ENCODE results near the gene PRPH. TPM values are rescaled to one million over a fixed set of nuclear protein-coding genes. Genes with fewer than 3 reads are reported as not detected.

PRPH gene
- total RNA-seq, 4 donors from 2014 or later, result 3.0 to 16.2 (median 5.8) TPM

DNA sequence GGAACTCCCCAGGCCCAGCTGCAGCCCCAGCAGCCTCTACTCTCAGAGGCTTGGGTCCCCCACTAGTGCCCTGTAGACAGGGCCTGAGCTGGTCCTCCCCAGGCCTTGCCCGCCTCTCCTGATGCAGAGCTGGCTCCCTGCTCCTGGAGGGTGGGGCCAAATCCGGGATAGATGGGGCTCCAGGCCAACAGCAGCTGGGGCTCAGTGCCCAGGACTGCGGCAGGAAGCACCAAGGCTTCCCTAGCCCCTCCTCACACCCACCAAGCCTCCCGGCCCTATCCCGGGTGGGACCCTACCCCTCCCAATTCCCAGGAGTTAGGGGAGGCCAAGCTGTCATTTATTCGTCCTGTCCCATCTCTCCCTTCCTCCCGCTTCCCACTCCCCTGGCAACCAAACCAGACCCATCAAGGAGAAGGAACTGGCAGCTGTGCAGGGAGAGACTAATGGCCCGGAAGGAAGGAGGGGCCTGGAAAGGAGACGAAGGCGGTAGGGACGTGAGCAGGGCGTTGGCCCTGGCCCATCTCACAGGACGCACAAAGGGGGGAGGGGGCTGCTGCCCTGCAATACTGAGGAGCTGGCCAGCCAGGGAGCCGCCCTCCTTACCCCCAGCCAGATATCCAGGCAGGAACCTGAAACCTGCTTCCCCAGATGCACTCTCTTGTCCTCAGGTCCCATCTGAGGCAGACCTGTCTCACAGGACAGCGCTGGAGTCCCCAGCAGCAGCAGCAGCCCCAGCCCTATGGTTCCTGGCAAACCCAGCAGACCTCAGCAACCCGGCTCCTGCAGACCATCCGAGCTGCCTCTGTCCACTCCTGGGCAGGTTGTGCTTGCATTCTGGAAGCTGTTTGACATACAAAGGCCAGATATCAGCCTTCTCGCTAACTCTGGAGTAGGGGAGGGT is 1.6 kb upstream of the PRPH start:
- Histone ChIP-seq H3K36me3 (no peaks in the 10 kb centered on the region), H3K27me3 (peaks cover 54% of the 10 kb centered on the region), H3K4me3 (peak overlapping the region in 1 of 2 donors; percentile 20), H3K27ac (peak overlapping the region in 2 of 4 donors; percentile 14 to 28), H3K4me1 (peaks cover 0 to 45% (median 23%) of the 10 kb centered on the region in 3 donors), H3K9me3 (no peaks in the 10 kb centered on the region)
- 29 to 41% methylated on average over 5 to 8 of the region's 18 CpGs for WGBS, 2 donors (ENCODE audit: low coverage in 1 of 2)
- TF ChIP-seq, protein P1, sequence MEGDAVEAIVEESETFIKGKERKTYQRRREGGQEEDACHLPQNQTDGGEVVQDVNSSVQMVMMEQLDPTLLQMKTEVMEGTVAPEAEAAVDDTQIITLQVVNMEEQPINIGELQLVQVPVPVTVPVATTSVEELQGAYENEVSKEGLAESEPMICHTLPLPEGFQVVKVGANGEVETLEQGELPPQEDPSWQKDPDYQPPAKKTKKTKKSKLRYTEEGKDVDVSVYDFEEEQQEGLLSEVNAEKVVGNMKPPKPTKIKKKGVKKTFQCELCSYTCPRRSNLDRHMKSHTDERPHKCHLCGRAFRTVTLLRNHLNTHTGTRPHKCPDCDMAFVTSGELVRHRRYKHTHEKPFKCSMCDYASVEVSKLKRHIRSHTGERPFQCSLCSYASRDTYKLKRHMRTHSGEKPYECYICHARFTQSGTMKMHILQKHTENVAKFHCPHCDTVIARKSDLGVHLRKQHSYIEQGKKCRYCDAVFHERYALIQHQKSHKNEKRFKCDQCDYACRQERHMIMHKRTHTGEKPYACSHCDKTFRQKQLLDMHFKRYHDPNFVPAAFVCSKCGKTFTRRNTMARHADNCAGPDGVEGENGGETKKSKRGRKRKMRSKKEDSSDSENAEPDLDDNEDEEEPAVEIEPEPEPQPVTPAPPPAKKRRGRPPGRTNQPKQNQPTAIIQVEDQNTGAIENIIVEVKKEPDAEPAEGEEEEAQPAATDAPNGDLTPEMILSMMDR (IDR thresholded peaks at IDR 0.05), result no peak
- ATAC-seq, result peak; percentile 49

DNA sequence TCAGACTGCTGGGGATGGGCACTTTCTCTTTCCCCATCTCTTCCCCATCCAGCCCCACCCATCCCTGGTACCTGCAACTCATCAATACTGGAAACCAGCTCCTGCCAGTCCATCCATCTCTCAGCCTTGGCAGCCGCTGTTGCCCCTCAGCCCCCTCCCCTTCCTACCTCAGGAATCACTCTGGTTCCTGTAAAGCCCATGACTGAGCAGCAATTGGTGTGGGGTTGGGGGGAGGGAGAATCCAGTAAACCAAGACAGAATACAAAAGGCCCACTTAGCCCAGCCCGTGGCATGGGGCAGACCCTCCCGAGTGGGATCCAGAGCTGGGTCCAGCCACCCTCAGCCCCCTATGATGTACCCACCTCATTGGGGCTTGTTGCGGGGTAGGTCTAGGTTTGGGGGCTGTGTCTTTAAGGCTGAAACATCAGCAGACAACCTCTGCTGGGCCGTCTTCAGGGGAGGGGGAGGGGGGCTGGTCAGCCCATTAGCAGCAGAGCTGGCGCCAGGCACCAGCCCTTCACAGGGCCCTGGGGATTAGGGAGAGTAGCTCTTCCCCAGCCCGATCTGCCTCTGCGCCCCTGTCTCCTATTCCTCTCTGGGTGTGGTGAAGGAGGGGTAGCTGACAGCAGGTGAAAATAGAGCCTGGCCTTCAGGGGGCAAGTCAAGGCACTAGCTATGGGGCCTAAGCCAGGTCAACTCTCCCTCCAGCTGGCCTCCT is 702 bp upstream of the PRPH start:
- no peak for ATAC-seq
- Histone ChIP-seq H3K36me3 (no peaks in the 10 kb centered on the region), H3K27me3 (peaks cover 56% of the 10 kb centered on the region), H3K4me1 (peaks cover 0 to 46% (median 23%) of the 10 kb centered on the region in 3 donors), H3K27ac (no peak overlapping the region), H3K9me3 (no peaks in the 10 kb centered on the region), H3K4me3 (no peak overlapping the region)
- no peak for TF ChIP-seq POLR2A (IDR thresholded peaks at IDR 0.05)
- no peak for TF ChIP-seq EP300 (IDR thresholded peaks at IDR 0.05)
- TF ChIP-seq POLR2AphosphoS5 (IDR thresholded peaks at IDR 0.05), result no peak
- TF ChIP-seq, protein P1 (IDR thresholded peaks at IDR 0.05), result no peak
- 95% methylated on average over 4 of the region's 8 CpGs; no CpG with 5 or more reads in 1 of the 2 donors for WGBS, 2 donors (ENCODE audit: low coverage in 1 of 2)

DNA sequence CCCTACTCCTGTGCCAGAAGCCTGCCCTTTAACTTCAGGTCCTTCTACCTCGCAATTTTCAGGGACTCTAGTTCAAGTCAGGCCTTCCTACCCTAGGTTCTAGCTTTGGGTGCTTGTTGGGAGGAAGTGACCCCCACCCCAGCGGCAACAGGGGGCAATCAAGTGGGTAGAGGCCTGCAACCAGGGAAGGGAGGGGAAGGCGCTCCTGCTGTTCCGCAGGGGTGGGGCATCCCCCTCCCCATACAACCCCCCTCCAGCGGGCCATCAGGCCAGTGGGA is 204 bp upstream of the PRPH start:
- H3K4me3 ChIP-seq, result no peak overlapping the region
- no peak for ATAC-seq
- no peaks in the 10 kb centered on the region for H3K36me3 ChIP-seq
- WGBS, 2 donors (ENCODE audit: low coverage in 1 of 2), result 89% methylated on average over 1 of the region's 5 CpGs; no CpG with 5 or more reads in 1 of the 2 donors
- TF ChIP-seq EP300 (IDR thresholded peaks at IDR 0.05) (no peak), POLR2A (IDR thresholded peaks at IDR 0.05) (no peak), POLR2AphosphoS5 (IDR thresholded peaks at IDR 0.05) (no peak)
- TF ChIP-seq, protein P1 (IDR thresholded peaks at IDR 0.05), result no peak
- peaks cover 0 to 46% (median 23%) of the 10 kb centered on the region in 3 donors for H3K4me1 ChIP-seq
- H3K27ac ChIP-seq, result no peak overlapping the region
- H3K27me3 ChIP-seq, result peaks cover 56% of the 10 kb centered on the region
- no peaks in the 10 kb centered on the region for H3K9me3 ChIP-seq

DNA sequence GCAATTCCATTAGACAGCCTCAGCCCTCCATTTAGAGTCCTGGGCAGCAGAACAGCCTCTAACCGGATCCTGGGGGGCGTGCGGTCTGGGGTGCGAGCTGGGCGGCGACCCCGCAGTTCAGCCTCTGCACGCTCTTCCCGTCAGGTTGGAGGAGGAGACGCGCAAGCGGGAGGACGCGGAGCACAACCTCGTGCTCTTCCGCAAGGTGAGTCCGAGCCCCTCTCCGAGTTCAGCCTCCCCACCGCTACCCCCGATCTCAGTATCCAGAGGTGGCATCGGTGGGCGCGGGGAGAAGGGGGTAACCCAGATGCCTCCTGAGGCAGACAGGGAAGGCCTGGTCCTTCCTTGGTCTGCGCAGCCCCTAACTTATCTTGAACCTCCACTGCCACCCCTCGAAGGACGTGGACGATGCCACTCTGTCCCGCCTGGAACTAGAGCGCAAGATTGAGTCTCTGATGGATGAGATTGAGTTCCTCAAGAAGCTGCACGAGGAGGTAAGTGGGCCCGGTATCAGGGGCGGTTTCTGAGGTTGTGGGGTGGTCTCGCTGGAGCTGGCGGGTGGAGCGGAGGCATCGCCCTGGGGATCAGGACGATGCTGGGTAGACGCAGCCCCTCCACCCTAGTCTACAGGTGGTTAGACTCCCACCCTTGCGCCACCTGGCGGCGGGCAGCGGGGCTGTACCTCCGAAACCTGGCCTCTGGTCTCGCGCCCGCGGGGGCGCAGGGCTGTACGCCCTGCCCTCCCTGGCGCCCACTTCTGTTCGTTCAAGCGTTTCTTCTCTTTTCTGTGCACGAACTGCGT is 1.3 kb downstream of the PRPH start:
- ATAC-seq, result no peak
- Histone ChIP-seq H3K9me3 (no peaks in the 10 kb centered on the region), H3K36me3 (no peaks in the 10 kb centered on the region), H3K27me3 (peaks cover 71% of the 10 kb centered on the region), H3K27ac (no peak overlapping the region), H3K4me1 (peaks cover 0 to 46% (median 23%) of the 10 kb centered on the region in 3 donors), H3K4me3 (peak overlapping the region in 1 of 2 donors; percentile 23)
- TF ChIP-seq, protein P1 (IDR thresholded peaks at IDR 0.05), result peak in 3 of 4 experiments; percentile 15 to 65 (median 37)
- no peak for TF ChIP-seq POLR2A (IDR thresholded peaks at IDR 0.05)
- WGBS, 2 donors (ENCODE audit: low coverage in 1 of 2), result no CpG with 5 or more reads among the region's 54 CpGs
